ENCODE measurements around the gene ARHGEF37.

Gene ARHGEF37

DNA sequence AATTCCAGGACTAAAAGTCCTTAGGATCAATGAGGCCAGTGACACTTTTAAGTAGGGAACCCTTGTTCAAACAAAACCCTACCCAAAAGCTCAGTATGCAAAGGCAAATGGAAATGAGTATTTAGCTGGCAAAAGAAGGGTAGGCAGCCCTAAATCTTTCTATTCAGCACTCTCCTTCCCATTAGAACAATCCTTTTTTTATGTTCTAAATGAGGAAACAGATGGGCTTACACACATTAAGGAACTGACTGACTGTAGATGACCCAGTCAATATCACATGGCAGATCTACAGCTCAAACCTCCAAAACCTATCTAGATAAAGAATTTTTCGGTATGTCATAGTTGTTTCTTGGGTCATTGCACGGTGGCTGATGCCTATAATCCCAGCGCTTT is 37.3 kb upstream of the ARHGEF37 start:
- TF ChIP-seq, protein P1, sequence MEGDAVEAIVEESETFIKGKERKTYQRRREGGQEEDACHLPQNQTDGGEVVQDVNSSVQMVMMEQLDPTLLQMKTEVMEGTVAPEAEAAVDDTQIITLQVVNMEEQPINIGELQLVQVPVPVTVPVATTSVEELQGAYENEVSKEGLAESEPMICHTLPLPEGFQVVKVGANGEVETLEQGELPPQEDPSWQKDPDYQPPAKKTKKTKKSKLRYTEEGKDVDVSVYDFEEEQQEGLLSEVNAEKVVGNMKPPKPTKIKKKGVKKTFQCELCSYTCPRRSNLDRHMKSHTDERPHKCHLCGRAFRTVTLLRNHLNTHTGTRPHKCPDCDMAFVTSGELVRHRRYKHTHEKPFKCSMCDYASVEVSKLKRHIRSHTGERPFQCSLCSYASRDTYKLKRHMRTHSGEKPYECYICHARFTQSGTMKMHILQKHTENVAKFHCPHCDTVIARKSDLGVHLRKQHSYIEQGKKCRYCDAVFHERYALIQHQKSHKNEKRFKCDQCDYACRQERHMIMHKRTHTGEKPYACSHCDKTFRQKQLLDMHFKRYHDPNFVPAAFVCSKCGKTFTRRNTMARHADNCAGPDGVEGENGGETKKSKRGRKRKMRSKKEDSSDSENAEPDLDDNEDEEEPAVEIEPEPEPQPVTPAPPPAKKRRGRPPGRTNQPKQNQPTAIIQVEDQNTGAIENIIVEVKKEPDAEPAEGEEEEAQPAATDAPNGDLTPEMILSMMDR (IDR thresholded peaks at IDR 0.05; ENCODE audit: low read depth, low read length): no peak
- H3K4me3 ChIP-seq (ENCODE audit: low read depth, low read length): no peak overlapping the region

DNA sequence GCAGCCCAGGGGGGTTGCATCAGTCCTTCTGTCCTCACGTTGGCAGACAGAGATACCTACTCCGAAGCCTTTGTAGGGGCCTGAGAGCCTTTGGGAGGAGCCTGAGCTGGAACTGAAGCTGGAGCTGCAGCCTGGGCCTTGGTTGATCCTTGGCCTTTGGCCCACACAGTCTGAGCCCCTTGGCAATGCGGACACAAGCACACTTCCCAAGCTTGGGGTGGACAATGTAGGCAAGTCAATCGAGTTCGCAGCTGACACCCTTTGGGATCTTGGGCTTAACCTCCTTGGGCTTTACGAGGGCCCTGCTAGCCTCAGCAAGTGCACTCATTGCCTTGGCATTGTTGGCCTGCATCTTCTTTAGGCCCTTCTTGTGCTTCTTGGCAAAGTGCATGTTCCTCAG is 36.0 kb upstream of the ARHGEF37 start:
- TF ChIP-seq, protein P1 (IDR thresholded peaks at IDR 0.05; ENCODE audit: low read depth, low read length): no peak
- H3K4me3 ChIP-seq (ENCODE audit: low read depth, low read length): no peak overlapping the region

DNA sequence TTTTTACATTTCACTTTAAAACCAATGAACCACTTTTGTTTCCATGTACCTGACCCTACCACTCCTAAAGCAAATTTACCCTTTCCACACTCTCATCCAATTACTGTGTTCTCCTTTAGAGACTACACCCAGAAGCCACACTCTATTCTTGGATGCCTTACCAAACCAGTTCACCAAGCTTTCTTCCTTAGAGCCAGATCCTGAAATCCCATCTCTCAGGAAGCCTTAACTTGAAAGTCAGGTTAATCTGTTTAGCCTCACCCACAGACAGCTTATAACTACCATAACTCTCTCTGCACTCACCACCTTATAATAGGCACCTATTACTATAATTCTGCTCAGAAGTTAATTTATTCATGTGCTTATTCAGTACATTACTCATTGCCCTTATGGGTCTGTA is 34.3 kb upstream of the ARHGEF37 start:
- TF ChIP-seq, protein P1 (IDR thresholded peaks at IDR 0.05; ENCODE audit: low read depth, low read length): no peak
- peak overlapping the region; percentile 27 for H3K4me3 ChIP-seq (ENCODE audit: low read depth, low read length)

DNA sequence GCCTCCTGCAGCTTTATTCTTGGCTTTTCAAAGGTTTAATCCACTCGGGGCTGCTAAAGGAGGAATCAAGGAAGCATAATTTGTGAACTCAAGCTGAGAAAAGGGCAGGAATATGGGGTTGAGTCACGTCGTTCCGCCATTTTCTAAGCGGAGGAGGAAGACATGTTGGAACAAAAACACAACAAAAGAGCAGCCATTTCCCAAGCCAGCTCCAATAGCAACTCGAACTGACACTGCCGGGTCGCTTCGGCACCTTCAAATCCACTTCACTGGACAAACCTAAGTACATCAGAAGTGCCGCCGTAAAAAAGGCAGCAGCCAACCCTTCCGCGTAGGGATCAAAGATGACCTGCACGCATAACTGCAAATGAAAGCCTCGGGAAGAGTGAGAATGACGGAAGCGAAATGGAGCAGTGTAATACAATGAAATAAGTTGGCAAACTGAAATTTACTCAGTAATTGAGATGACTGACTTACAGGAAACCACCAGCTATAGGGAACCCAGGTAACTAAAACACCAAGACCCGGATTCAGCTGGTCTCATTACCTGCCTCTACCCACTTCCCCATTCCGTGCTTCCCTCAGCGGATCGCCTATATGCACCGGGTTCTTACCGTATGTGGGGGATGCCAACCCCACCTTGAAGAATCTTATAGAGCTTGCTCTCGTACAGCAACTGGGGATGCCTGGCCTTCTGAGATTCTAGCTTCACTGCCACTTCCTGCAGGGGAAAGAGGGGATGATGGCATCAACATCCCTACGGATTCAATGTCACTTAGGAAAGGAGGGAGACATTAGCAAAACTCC is 31.6 kb upstream of the ARHGEF37 start:
- peak overlapping the region; percentile 77 for H3K4me3 ChIP-seq (ENCODE audit: low read depth, low read length)
- TF ChIP-seq, protein P1 (IDR thresholded peaks at IDR 0.05; ENCODE audit: low read depth, low read length): no peak

DNA sequence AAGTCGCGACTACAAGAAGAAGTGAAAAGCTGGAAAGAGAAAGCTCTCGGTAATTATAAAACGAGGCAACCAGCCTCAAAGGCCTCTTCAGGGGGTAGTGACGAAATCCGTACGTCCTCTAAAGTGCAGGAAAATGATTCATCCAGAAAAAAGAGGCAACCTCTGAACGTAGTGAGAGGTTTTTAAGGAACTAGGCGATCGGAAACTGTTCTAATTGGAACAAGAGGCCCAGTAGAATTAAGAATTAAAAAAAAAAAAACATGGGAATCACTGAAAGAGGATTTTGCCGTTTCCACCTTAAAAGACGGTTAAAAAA is 31.1 kb upstream of the ARHGEF37 start:
- H3K4me3 ChIP-seq (ENCODE audit: low read depth, low read length): peak overlapping the region; percentile 77
- TF ChIP-seq, protein P1 (IDR thresholded peaks at IDR 0.05; ENCODE audit: low read depth, low read length): no peak

DNA sequence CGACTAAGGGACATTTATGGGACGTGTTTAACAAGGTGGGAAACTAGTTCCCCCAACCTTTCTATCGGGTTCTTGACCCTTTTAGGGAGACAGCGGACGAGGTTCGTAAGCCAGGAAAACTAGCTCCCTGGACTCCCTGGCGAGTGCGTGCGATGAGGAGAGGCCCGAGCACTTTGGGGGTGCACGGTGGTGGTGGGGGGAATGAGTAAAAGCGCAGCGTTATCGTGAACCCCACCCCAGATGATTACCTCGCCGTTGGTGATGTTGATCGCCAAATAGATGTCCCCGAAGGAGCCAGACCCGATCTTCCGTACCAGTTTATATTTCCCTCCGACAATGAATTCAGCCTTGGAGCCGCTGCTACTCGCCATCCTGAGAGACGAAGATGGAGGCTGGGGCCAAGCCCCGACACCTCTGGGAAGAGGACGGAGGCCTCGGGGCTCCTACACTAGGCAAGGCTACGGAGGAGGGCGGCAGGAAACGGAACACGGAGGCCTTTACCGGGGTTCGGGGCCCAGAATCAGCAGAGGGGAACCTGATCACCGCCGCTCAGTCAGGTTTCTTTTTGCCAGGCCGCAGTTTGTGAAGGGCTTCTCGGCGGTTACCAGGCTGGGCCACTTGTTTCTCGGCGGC is 30.6 kb upstream of the ARHGEF37 start:
- TF ChIP-seq, protein P1 (IDR thresholded peaks at IDR 0.05; ENCODE audit: low read depth, low read length): no peak
- H3K4me3 ChIP-seq (ENCODE audit: low read depth, low read length): peak overlapping the region; percentile 77
